Femur (tissue), 1 donor: ENCODE measurements around the gene THBS4.

Experiments
- DNase-seq: peaks from one replicate; pipeline ENCODE4 v3.0.0-alpha.2; 2017

THBS4 gene

DNA sequence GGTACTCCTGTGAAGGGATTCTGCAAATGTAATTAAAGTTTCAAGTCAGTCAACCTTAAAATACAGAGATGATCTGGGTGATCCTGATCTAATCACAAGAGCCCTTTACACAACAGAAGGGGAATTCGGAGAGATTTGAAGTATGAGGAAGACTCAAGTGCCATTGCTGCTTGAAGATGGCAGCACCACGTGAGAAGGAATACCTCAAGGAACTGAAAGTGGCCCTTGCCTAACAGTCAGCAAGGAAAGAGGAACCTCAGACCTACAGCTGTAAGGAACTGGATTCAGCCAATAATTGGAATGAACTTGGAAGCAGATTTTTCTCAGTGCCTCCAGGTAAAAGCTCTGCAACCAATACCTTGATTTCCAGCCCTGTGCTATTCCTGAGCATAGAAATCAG is 87.4 kb downstream of the THBS4 start:
- no peak for DNase-seq

- no peak for DNase-seq
These were observed 89.2 kb downstream of the THBS4 start for GRCh38 chr5:80124121-80124918.

- DNase-seq, result no peak
These were observed 90.1 kb downstream of the THBS4 start for GRCh38 chr5:80125022-80125961.

- no peak for DNase-seq
These were observed 90.9 kb downstream of the THBS4 start for GRCh38 chr5:80125962-80126480.

GRCh38 chr5:80127116-80127552 is 92.0 kb downstream of the THBS4 start:
- DNase-seq, result no peak

DNA sequence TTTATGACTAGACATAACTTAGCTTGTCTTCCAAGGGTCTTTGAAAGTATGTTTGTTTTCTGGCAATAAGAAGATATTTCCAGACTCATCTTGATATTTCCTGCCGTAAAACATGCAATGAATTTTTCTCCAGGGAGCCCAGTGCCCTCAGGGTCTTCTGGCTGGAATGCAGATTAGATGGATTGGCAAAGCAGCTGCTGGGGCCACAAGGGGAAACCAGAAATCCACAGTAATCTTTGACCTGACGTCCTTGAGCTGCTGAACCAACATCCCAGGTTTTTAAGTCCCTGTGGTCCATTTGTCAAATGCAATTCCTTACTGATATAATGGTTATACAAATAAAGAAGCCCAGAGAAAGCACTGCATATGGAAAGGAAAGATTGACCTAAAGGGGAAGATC is 93.0 kb downstream of the THBS4 start:
- no peak for DNase-seq

DNA sequence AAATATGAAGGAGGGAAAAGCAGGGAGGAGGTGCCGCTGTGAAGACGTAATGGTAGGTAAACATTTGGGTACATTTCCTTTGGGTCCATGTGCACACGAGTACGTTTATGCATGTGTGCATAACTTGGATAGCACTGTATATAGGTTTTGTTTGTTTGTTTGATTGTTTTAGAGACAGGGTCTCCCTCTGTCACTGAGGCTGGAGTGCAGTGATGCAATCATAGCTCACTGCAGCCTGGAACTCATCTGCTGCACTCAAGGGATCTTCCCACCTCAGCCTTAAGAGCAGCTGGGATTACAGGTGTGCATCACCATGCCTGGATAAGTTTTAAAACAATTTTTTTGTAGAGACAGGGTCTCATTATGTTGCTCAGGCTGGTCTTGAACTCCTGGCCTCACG is 94.0 kb downstream of the THBS4 start:
- DNase-seq, result no peak
